PFSK-1 (cell line): Measurements from ENCODE around the gene HEPN1.

ENCODE experiments used
- FOXP2 ChIP-seq: optimal IDR thresholded peaks from 2 replicates; pipeline ENCODE3; 2011; ENCODE audit warnings: borderline replicate concordance, control low read depth, inconsistent platforms; ENCODE audit not compliant: insufficient read depth; ENCODE audit errors: extremely low read length, extremely low read depth
- POLR2AphosphoS5 ChIP-seq: IDR thresholded peaks from 2 replicates; pipeline ENCODE4 v1.6.1; 2012; ENCODE audit warnings: low read depth, mild to moderate bottlenecking, control low read depth, low read length, moderate library complexity
- REST ChIP-seq, 2 experiments: IDR thresholded peaks; 2 replicates each; pipeline versions ENCODE4 v1.6.1 to v1.8.0; 2011 to 2012; ENCODE audit warnings: low read depth in 2 of 2, low read length in 2 of 2, control low read depth in 1 of 2, inconsistent platforms in 1 of 2, mild to moderate bottlenecking in 1 of 2, moderate library complexity in 1 of 2; ENCODE audit not compliant: insufficient read depth in 1 of 2
- SIN3A ChIP-seq: IDR thresholded peaks from 2 replicates; pipeline ENCODE4 v1.6.1; 2012; ENCODE audit warnings: mild to moderate bottlenecking, low read length, moderate library complexity, borderline replicate concordance; ENCODE audit not compliant: insufficient read depth
- TAF1 ChIP-seq: IDR thresholded peaks from 2 replicates; pipeline ENCODE4 v1.6.1; 2012; ENCODE audit warnings: low read length, control low read depth, borderline replicate concordance; ENCODE audit not compliant: insufficient read depth

The HEPN1 gene

GRCh38 chr11:124899383-124900145 lies 19.5 kb upstream of the HEPN1 start:
- TF ChIP-seq TAF1 = no peak
- no peak for TF ChIP-seq REST (IDR thresholded peaks at IDR 0.05; ENCODE audit: insufficient read depth in 1 of 2, low read depth in 2 of 2, low read length in 2 of 2)
- TF ChIP-seq SIN3A = no peak
- TF ChIP-seq FOXP2 = no peak
- TF ChIP-seq POLR2AphosphoS5 = no peak

- TF ChIP-seq SIN3A = no peak
- TF ChIP-seq FOXP2 = peak; percentile 27
- no peak for TF ChIP-seq POLR2AphosphoS5
- TF ChIP-seq REST (IDR thresholded peaks at IDR 0.05; ENCODE audit: insufficient read depth in 1 of 2, low read depth in 2 of 2, low read length in 2 of 2) = 0 out of 4 replicates have a peak, but pooled peaks of 1 of the 2 experiments have one; percentile 61
- TF ChIP-seq TAF1 = peak; percentile 43; the same call in 1 of the 2 replicates
Observed at GRCh38 chr11:124900464-124900863, 18.6 kb upstream of the HEPN1 start.

- TF ChIP-seq FOXP2 (no peak), REST (IDR thresholded peaks at IDR 0.05; ENCODE audit: insufficient read depth in 1 of 2, low read depth in 2 of 2, low read length in 2 of 2) (no peak), POLR2AphosphoS5 (no peak), SIN3A (no peak), TAF1 (no peak)
Observed at GRCh38 chr11:124902616-124903015, 16.4 kb upstream of the HEPN1 start.

GRCh38 chr11:124915541-124916369 lies 3.3 kb upstream of the HEPN1 start:
- TF ChIP-seq TAF1 = no peak
- no peak for TF ChIP-seq REST (IDR thresholded peaks at IDR 0.05; ENCODE audit: insufficient read depth in 1 of 2, low read depth in 2 of 2, low read length in 2 of 2)
- TF ChIP-seq SIN3A = no peak
- no peak for TF ChIP-seq FOXP2
- TF ChIP-seq POLR2AphosphoS5 = no peak
